Colonic mucosa (tissue), 4 donors: Measurements from ENCODE around the gene TAF1C. TPM values are rescaled to one million over a fixed set of nuclear protein-coding genes. Genes with fewer than 3 reads are reported as not detected.
"Not testable (repeated sequence)": the region's sequence is repeated elsewhere in the genome, so short reads cannot be mapped to it uniquely, and the experiment has no call there.

ENCODE experiments used
- DNase-seq: peaks from one replicate; pipeline ENCODE4 v3.0.0-alpha.2; 2020
- H3K27ac ChIP-seq: fragments of 200-600 bp; one replicate; pipeline ENCODE4 v1.8.0; 2021
- H3K27me3 ChIP-seq: fragments of 200-600 bp; one replicate; pipeline ENCODE4 v1.8.0; 2021
- H3K36me3 ChIP-seq: fragments of 200-600 bp; one replicate; pipeline ENCODE4 v1.8.0; 2021
- H3K4me1 ChIP-seq: fragments of 200-600 bp; one replicate; pipeline ENCODE4 v1.8.0; 2021; ENCODE audit warnings: mild to moderate bottlenecking
- H3K4me3 ChIP-seq: fragments of 200-600 bp; one replicate; pipeline ENCODE4 v1.8.0; 2021
- H3K9ac ChIP-seq, 2 donors: one replicate each; pipeline ENCODE4 v1.7.0; 2013; ENCODE audit warnings: control low read depth in 2 of 2, low read depth in 2 of 2, low read length in 2 of 2
- H3K9me3 ChIP-seq: fragments of 200-600 bp; one replicate; pipeline ENCODE4 v1.8.0; 2021
- intact Hi-C: fragments of 100-400 bp; cut with DNase I; formaldehyde crosslinking; loops from one replicate; pipeline ENCODE4 v1.14.1; 2022
- total RNA-seq, 2 donors: library from RNA; stranded (reverse); fragmentation: NEBNext Ultra II Directional in 1 of 2; extraction: Animal tissue kit (Norgen Biotek cat#: 25700) in 1 of 2; gene quantifications; one replicate each; pipeline ENCODE4 v1.2.1, GENCODE V29; 2021
- TF ChIP-seq, protein P1 (sequence below): fragments of 200-600 bp; IDR thresholded peaks from one replicate; pipeline ENCODE4 v1.8.0; 2022; ENCODE audit warnings: antibody characterized with exemption, mild to moderate bottlenecking
- donor health status: healthy.
- donor health status: DM: no; HTN: no; CAD: no.
- donor health status: DM: no; HTN: no; CAD: no.

The TAF1C gene
- total RNA-seq, 2 donors from 2014 or later, result 17.2 to 45.6 TPM

GRCh38 chr16:84218176-84218823 is 31.4 kb upstream of the TAF1C start:
- TF ChIP-seq, protein P1, sequence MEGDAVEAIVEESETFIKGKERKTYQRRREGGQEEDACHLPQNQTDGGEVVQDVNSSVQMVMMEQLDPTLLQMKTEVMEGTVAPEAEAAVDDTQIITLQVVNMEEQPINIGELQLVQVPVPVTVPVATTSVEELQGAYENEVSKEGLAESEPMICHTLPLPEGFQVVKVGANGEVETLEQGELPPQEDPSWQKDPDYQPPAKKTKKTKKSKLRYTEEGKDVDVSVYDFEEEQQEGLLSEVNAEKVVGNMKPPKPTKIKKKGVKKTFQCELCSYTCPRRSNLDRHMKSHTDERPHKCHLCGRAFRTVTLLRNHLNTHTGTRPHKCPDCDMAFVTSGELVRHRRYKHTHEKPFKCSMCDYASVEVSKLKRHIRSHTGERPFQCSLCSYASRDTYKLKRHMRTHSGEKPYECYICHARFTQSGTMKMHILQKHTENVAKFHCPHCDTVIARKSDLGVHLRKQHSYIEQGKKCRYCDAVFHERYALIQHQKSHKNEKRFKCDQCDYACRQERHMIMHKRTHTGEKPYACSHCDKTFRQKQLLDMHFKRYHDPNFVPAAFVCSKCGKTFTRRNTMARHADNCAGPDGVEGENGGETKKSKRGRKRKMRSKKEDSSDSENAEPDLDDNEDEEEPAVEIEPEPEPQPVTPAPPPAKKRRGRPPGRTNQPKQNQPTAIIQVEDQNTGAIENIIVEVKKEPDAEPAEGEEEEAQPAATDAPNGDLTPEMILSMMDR, result no peak
- Histone ChIP-seq H3K4me3 (no peak overlapping the region), H3K27me3 (no peaks in the 10 kb centered on the region), H3K4me1 (no peaks in the 10 kb centered on the region), H3K27ac (no peak overlapping the region), H3K9me3 (no peaks in the 10 kb centered on the region), H3K36me3 (no peaks in the 10 kb centered on the region), H3K9ac (no peak overlapping the region)
- intact Hi-C loops, result no loop called here
- no peak for DNase-seq

GRCh38 chr16:84216144-84216543 is 29.3 kb upstream of the TAF1C start:
- intact Hi-C loops, H3K27me3 ChIP-seq, H3K9me3 ChIP-seq: not testable (repeated sequence)

GRCh38 chr16:84215531-84215930 is 28.7 kb upstream of the TAF1C start:
- intact Hi-C loops, result no loop called here
- TF ChIP-seq, protein P1, result no peak

More at GRCh38 chr16:84216144-84216543, 29.3 kb upstream of the TAF1C start:
- H3K4me1 ChIP-seq, H3K9ac ChIP-seq, H3K4me3 ChIP-seq, H3K27ac ChIP-seq, H3K36me3 ChIP-seq, DNase-seq: not testable (repeated sequence)

GRCh38 chr16:84214451-84215066 is 27.7 kb upstream of the TAF1C start:
- Histone ChIP-seq H3K27me3 (no peaks in the 10 kb centered on the region), H3K4me3 (no peak overlapping the region), H3K4me1 (no peaks in the 10 kb centered on the region), H3K27ac (no peak overlapping the region), H3K9ac (no peak overlapping the region), H3K9me3 (no peaks in the 10 kb centered on the region), H3K36me3 (no peaks in the 10 kb centered on the region)
- TF ChIP-seq, protein P1, result no peak
- no peak for DNase-seq
- intact Hi-C loops, result no loop called here

More at GRCh38 chr16:84215531-84215930, 28.7 kb upstream of the TAF1C start:
- no peak overlapping the region for H3K9ac ChIP-seq
- no peaks in the 10 kb centered on the region for H3K27me3 ChIP-seq
- no peak for DNase-seq
- no peak overlapping the region for H3K4me3 ChIP-seq
- no peaks in the 10 kb centered on the region for H3K36me3 ChIP-seq
- H3K4me1 ChIP-seq, result no peaks in the 10 kb centered on the region
- H3K9me3 ChIP-seq, result no peaks in the 10 kb centered on the region
- no peak overlapping the region for H3K27ac ChIP-seq

DNA sequence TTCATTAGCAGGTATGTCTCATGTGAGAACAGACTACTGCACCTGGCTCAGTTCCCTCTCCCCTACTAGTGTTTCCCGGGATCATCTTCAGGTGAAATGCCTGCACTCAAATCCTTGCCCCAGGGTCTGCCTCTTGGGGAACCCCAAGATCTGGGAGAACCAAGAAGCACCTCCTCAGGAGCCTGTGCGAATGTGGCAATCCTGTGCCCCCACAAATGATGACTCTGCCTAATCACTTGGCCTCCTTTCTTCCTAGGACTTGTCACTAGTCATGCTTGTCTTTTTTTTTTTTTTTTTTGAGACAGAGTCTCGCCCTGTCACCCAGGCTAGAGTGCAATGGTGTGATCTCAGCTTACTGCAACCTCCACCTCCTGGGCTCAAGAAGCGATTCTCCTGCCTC is 25.8 kb upstream of the TAF1C start:
- TF ChIP-seq, protein P1, result no peak
- Histone ChIP-seq H3K4me1 (no peaks in the 10 kb centered on the region), H3K27ac (no peak overlapping the region), H3K4me3 (no peak overlapping the region), H3K27me3 (no peaks in the 10 kb centered on the region), H3K36me3 (no peaks in the 10 kb centered on the region), H3K9ac (no peak overlapping the region), H3K9me3 (no peaks in the 10 kb centered on the region)
- intact Hi-C loops, result no loop called here
- DNase-seq, result no peak

DNA sequence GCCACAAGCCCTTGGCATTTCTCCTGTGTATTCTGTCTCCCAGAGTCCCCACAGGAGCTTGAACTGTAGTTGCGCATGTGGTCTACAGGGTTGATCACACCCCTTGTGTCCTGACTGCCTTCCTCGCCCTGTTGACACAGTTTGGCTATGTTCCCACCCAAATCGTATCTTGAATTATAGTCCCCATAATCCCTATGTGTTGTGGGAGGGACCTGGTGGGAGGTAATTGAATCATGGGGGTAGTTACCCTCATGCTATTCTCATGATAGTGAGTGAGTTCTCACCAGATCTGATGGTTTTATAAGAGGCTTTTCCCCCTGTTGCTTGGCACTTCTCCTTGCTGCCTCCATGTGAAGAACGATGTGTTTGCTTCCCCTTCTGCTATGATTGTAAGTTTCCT is 25.3 kb upstream of the TAF1C start:
- no peak for DNase-seq
- no peaks in the 10 kb centered on the region for H3K27me3 ChIP-seq
- TF ChIP-seq, protein P1, result no peak
- no peaks in the 10 kb centered on the region for H3K9me3 ChIP-seq
- H3K4me1 ChIP-seq, result no peaks in the 10 kb centered on the region
- H3K36me3 ChIP-seq, result no peaks in the 10 kb centered on the region
- H3K4me3 ChIP-seq, result no peak overlapping the region
- H3K27ac ChIP-seq, result no peak overlapping the region
- H3K9ac ChIP-seq, result no peak overlapping the region
- intact Hi-C loops, result no loop called here
